SK-N-MC (cell line): Measurements from ENCODE around the gene C4orf54.

Experiments used
- EZH2 ChIP-seq: fragments of 200-600 bp; sonication (generic); IDR thresholded peaks from one replicate; pipeline ENCODE4 v1.6.1; 2017; ENCODE audit warnings: antibody characterized with exemption
- FOXP2 ChIP-seq: optimal IDR thresholded peaks from 2 replicates; pipeline ENCODE3; 2011; ENCODE audit warnings: mild to moderate bottlenecking, moderate library complexity; ENCODE audit not compliant: insufficient read depth; ENCODE audit errors: extremely low read length, control extremely low read depth
- POLR2AphosphoS5 ChIP-seq: IDR thresholded peaks from 2 replicates; pipeline ENCODE4 v1.6.1; 2012; ENCODE audit warnings: mild to moderate bottlenecking, low read depth, low read length, borderline replicate concordance

DNA sequence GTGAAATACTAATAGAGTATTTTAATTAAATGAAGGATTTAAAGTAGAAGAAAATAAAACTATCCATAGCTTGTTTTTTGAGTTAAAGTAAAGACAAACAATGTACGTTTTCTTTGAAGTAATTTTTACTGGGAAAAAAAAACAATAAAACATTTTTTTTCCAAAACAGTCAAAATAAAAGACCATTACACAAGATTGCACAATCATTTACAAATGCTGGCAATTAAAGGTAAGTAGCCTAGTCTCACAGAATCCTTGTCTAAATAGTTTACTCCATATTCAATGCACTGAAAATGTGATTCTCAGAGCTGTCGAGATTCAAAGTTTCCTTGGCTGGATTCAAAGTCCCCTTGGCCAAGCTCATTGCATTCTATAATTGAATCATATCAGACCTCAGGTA lies 21.2 kb downstream of the C4orf54 start:
- TF ChIP-seq POLR2AphosphoS5 (no peak), EZH2 (no peak), FOXP2 (no peak)
